ENCODE results near the gene TNRC6A.

The TNRC6A gene

GRCh38 chr16:24775455-24775854, 46.0 kb downstream of the TNRC6A start:
- H3K79me1 ChIP-seq (ENCODE audit: low read length) = no peaks in the 10 kb centered on the region
- H4K8ac ChIP-seq (ENCODE audit: low read depth, low read length) = no peak overlapping the region
- no peak overlapping the region for H2BK12ac ChIP-seq (ENCODE audit: low read length)
- H3K4ac ChIP-seq (ENCODE audit: low read depth, low read length) = no peak overlapping the region
- H3K27ac ChIP-seq (ENCODE audit: low read depth, low read length) = no peak overlapping the region
- H3K14ac ChIP-seq (ENCODE audit: low read length) = no peak overlapping the region
- no peak overlapping the region for H4K12ac ChIP-seq (ENCODE audit: low read depth, low read length)
- no peak overlapping the region for H2AFZ ChIP-seq (ENCODE audit: insufficient read depth, low read length, poor library complexity)
- no peaks in the 10 kb centered on the region for H3K27me3 ChIP-seq (ENCODE audit: insufficient read depth, low read length)
- H2AK5ac ChIP-seq (ENCODE audit: low read length) = no peak overlapping the region
- no peak overlapping the region for H3K18ac ChIP-seq (ENCODE audit: low read length)
- H3K4me2 ChIP-seq (ENCODE audit: low read length) = no peak overlapping the region
- H2BK5ac ChIP-seq (ENCODE audit: low read depth, low read length, poor library complexity) = no peak overlapping the region
- no peak overlapping the region for H3K9ac ChIP-seq (ENCODE audit: low read length)
- no peak for DNase-seq
- H3K9me3 ChIP-seq (ENCODE audit: insufficient read depth, low read depth, low read length) = no peaks in the 10 kb centered on the region
- no peak overlapping the region for H3K23ac ChIP-seq (ENCODE audit: low read length)
- no peak overlapping the region for H4K91ac ChIP-seq (ENCODE audit: low read depth, low read length)
- no peaks in the 10 kb centered on the region for H3K4me1 ChIP-seq (ENCODE audit: control insufficient read depth in 1 of 2, insufficient read depth in 2 of 2, low read length in 2 of 2)
- peaks cover 7 to 18% of the 10 kb centered on the region in 2 experiments for H3K36me3 ChIP-seq (ENCODE audit: control insufficient read depth in 1 of 2, insufficient read depth in 2 of 2, low read length in 2 of 2)
- H2BK120ac ChIP-seq (ENCODE audit: insufficient read depth, low read length, poor library complexity) = no peak overlapping the region
- no peak overlapping the region for H3K4me3 ChIP-seq (ENCODE audit: low read depth, low read length)
- no peaks in the 10 kb centered on the region for H3K79me2 ChIP-seq (ENCODE audit: control insufficient read depth, insufficient read depth, low read length, poor library complexity)

- no peak for DNase-seq
- Histone ChIP-seq H3K79me2 (ENCODE audit: control insufficient read depth, insufficient read depth, low read length, poor library complexity) (no peaks in the 10 kb centered on the region), H3K4me3 (ENCODE audit: low read depth, low read length) (no peak overlapping the region), H3K14ac (ENCODE audit: low read length) (no peak overlapping the region), H3K4me2 (ENCODE audit: low read length) (no peak overlapping the region), H2BK5ac (ENCODE audit: low read depth, low read length, poor library complexity) (no peak overlapping the region), H2BK120ac (ENCODE audit: insufficient read depth, low read length, poor library complexity) (no peak overlapping the region), H2AFZ (ENCODE audit: insufficient read depth, low read length, poor library complexity) (no peak overlapping the region), H3K27me3 (ENCODE audit: insufficient read depth, low read length) (no peaks in the 10 kb centered on the region), H3K9me3 (ENCODE audit: insufficient read depth, low read depth, low read length) (no peaks in the 10 kb centered on the region), H3K23ac (ENCODE audit: low read length) (no peak overlapping the region), H3K36me3 (ENCODE audit: control insufficient read depth in 1 of 2, insufficient read depth in 2 of 2, low read length in 2 of 2) (peaks cover 12 to 26% of the 10 kb centered on the region in 2 experiments), H2AK5ac (ENCODE audit: low read length) (no peak overlapping the region), H3K4ac (ENCODE audit: low read depth, low read length) (no peak overlapping the region), H3K27ac (ENCODE audit: low read depth, low read length) (no peak overlapping the region), H3K4me1 (ENCODE audit: control insufficient read depth in 1 of 2, insufficient read depth in 2 of 2, low read length in 2 of 2) (no peaks in the 10 kb centered on the region), H4K8ac (ENCODE audit: low read depth, low read length) (no peak overlapping the region), H3K9ac (ENCODE audit: low read length) (no peak overlapping the region), H4K91ac (ENCODE audit: low read depth, low read length) (no peak overlapping the region), H3K79me1 (ENCODE audit: low read length) (no peaks in the 10 kb centered on the region), H2BK12ac (ENCODE audit: low read length) (no peak overlapping the region), H3K18ac (ENCODE audit: low read length) (no peak overlapping the region), H4K12ac (ENCODE audit: low read depth, low read length) (no peak overlapping the region)
- no CpG with 5 or more reads among the region's 12 CpGs for WGBS (ENCODE audit: extremely low coverage, insufficient coverage, insufficient read length)
These were observed 47.2 kb downstream of the TNRC6A start for GRCh38 chr16:24776501-24777220.

- H3K14ac ChIP-seq (ENCODE audit: low read length) = no peak overlapping the region
- no peaks in the 10 kb centered on the region for H3K79me2 ChIP-seq (ENCODE audit: control insufficient read depth, insufficient read depth, low read length, poor library complexity)
- no peaks in the 10 kb centered on the region for H3K4me1 ChIP-seq (ENCODE audit: control insufficient read depth in 1 of 2, insufficient read depth in 2 of 2, low read length in 2 of 2)
- H3K4me3 ChIP-seq (ENCODE audit: low read depth, low read length) = no peak overlapping the region
- no peak overlapping the region for H3K4ac ChIP-seq (ENCODE audit: low read depth, low read length)
- no peak overlapping the region for H2BK5ac ChIP-seq (ENCODE audit: low read depth, low read length, poor library complexity)
- no peak overlapping the region for H2BK120ac ChIP-seq (ENCODE audit: insufficient read depth, low read length, poor library complexity)
- H2AK5ac ChIP-seq (ENCODE audit: low read length) = no peak overlapping the region
- H3K4me2 ChIP-seq (ENCODE audit: low read length) = no peak overlapping the region
- H3K23ac ChIP-seq (ENCODE audit: low read length) = no peak overlapping the region
- H3K79me1 ChIP-seq (ENCODE audit: low read length) = no peaks in the 10 kb centered on the region
- no peak overlapping the region for H4K8ac ChIP-seq (ENCODE audit: low read depth, low read length)
- no peak overlapping the region for H3K9ac ChIP-seq (ENCODE audit: low read length)
- H3K18ac ChIP-seq (ENCODE audit: low read length) = no peak overlapping the region
- H2AFZ ChIP-seq (ENCODE audit: insufficient read depth, low read length, poor library complexity) = no peak overlapping the region
- no peak overlapping the region for H4K12ac ChIP-seq (ENCODE audit: low read depth, low read length)
- no peak overlapping the region for H4K91ac ChIP-seq (ENCODE audit: low read depth, low read length)
- H2BK12ac ChIP-seq (ENCODE audit: low read length) = no peak overlapping the region
- no peaks in the 10 kb centered on the region for H3K27me3 ChIP-seq (ENCODE audit: insufficient read depth, low read length)
- H3K9me3 ChIP-seq (ENCODE audit: insufficient read depth, low read depth, low read length) = no peaks in the 10 kb centered on the region
- peak in 1 of 2 donors; percentile 47 for DNase-seq
- H3K36me3 ChIP-seq (ENCODE audit: control insufficient read depth in 1 of 2, insufficient read depth in 2 of 2, low read length in 2 of 2) = peaks cover 16 to 28% of the 10 kb centered on the region in 2 experiments
- WGBS (ENCODE audit: extremely low coverage, insufficient coverage, insufficient read length) = no CpG with 5 or more reads among the region's 1 CpG
- no peak overlapping the region for H3K27ac ChIP-seq (ENCODE audit: low read depth, low read length)
These were observed 49.2 kb downstream of the TNRC6A start for GRCh38 chr16:24778671-24779070.

GRCh38 chr16:24781256-24781655, 51.8 kb downstream of the TNRC6A start:
- H4K12ac ChIP-seq (ENCODE audit: low read depth, low read length) = no peak overlapping the region
- H2BK5ac ChIP-seq (ENCODE audit: low read depth, low read length, poor library complexity) = no peak overlapping the region
- H3K27me3 ChIP-seq (ENCODE audit: insufficient read depth, low read length) = no peaks in the 10 kb centered on the region
- no peaks in the 10 kb centered on the region for H3K9me3 ChIP-seq (ENCODE audit: insufficient read depth, low read depth, low read length)
- H2BK120ac ChIP-seq (ENCODE audit: insufficient read depth, low read length, poor library complexity) = no peak overlapping the region
- no peak overlapping the region for H3K27ac ChIP-seq (ENCODE audit: low read depth, low read length)
- H2AFZ ChIP-seq (ENCODE audit: insufficient read depth, low read length, poor library complexity) = no peak overlapping the region
- no peak overlapping the region for H4K91ac ChIP-seq (ENCODE audit: low read depth, low read length)
- H3K79me2 ChIP-seq (ENCODE audit: control insufficient read depth, insufficient read depth, low read length, poor library complexity) = no peaks in the 10 kb centered on the region
- peaks cover 21 to 31% of the 10 kb centered on the region in 2 experiments for H3K36me3 ChIP-seq (ENCODE audit: control insufficient read depth in 1 of 2, insufficient read depth in 2 of 2, low read length in 2 of 2)
- no peak overlapping the region for H3K9ac ChIP-seq (ENCODE audit: low read length)
- H3K79me1 ChIP-seq (ENCODE audit: low read length) = no peaks in the 10 kb centered on the region
- no peaks in the 10 kb centered on the region for H3K4me1 ChIP-seq (ENCODE audit: control insufficient read depth in 1 of 2, insufficient read depth in 2 of 2, low read length in 2 of 2)
- no peak overlapping the region for H3K4me2 ChIP-seq (ENCODE audit: low read length)
- no peak overlapping the region for H2AK5ac ChIP-seq (ENCODE audit: low read length)
- H2BK12ac ChIP-seq (ENCODE audit: low read length) = no peak overlapping the region
- no peak overlapping the region for H3K14ac ChIP-seq (ENCODE audit: low read length)
- DNase-seq = no peak
- H3K23ac ChIP-seq (ENCODE audit: low read length) = no peak overlapping the region
- H3K4ac ChIP-seq (ENCODE audit: low read depth, low read length) = no peak overlapping the region
- H3K18ac ChIP-seq (ENCODE audit: low read length) = no peak overlapping the region
- no peak overlapping the region for H3K4me3 ChIP-seq (ENCODE audit: low read depth, low read length)
- no peak overlapping the region for H4K8ac ChIP-seq (ENCODE audit: low read depth, low read length)
- no CpG with 5 or more reads among the region's 2 CpGs for WGBS (ENCODE audit: extremely low coverage, insufficient coverage, insufficient read length)

All from trophoblast cell (in vitro differentiated cells and primary cell).